Measurements from ENCODE around the gene GYPC. TPM values are rescaled to one million over a fixed set of nuclear protein-coding genes. Genes with fewer than 3 reads are reported as not detected.
A peak's percentile ranks its signal among the peaks of the same experiment; 100 is the strongest.

GYPC gene
- total RNA-seq, 1 donor from 2014 or later, result 98.8 TPM

- no peaks in the 10 kb centered on the region for H3K27me3 ChIP-seq (ENCODE audit: low read depth)
- H3K4me3 ChIP-seq, result no peak overlapping the region
- intact Hi-C loops (cut with micrococcal nuclease), result no loop called here
- peaks cover 4% of the 10 kb centered on the region for H3K36me3 ChIP-seq
- no peak for TF ChIP-seq CTCF (IDR thresholded peaks at IDR 0.05; ENCODE audit: borderline replicate concordance)
- DNase-seq, result no peak
- no peak overlapping the region for H3K27ac ChIP-seq (replicated peaks)
- H3K9me3 ChIP-seq (replicated peaks), result no peaks in the 10 kb centered on the region
- peaks cover 64% of the 10 kb centered on the region for H3K4me1 ChIP-seq
Measured at GRCh38 chr2:126703311-126703710, 47.4 kb downstream of the GYPC start.

GRCh38 chr2:126704434-126705160 lies 48.6 kb downstream of the GYPC start:
- no peak for TF ChIP-seq CTCF (IDR thresholded peaks at IDR 0.05; ENCODE audit: borderline replicate concordance)
- Histone ChIP-seq H3K36me3 (no peaks in the 10 kb centered on the region), H3K27ac (replicated peaks) (peak overlapping the region; percentile 60), H3K9me3 (replicated peaks) (no peaks in the 10 kb centered on the region), H3K4me1 (peaks cover 54% of the 10 kb centered on the region), H3K4me3 (no peak overlapping the region), H3K27me3 (ENCODE audit: low read depth) (no peaks in the 10 kb centered on the region)
- intact Hi-C loops (cut with micrococcal nuclease), result no loop called here
- no peak for DNase-seq

- Histone ChIP-seq H3K27ac (replicated peaks) (no peak overlapping the region), H3K36me3 (no peaks in the 10 kb centered on the region), H3K4me1 (peaks cover 34% of the 10 kb centered on the region), H3K4me3 (no peak overlapping the region), H3K9me3 (replicated peaks) (no peaks in the 10 kb centered on the region), H3K27me3 (ENCODE audit: low read depth) (no peaks in the 10 kb centered on the region)
- TF ChIP-seq CTCF (IDR thresholded peaks at IDR 0.05; ENCODE audit: borderline replicate concordance), result no peak
- no peak for DNase-seq
- intact Hi-C loops (cut with micrococcal nuclease), result no loop called here
Measured at GRCh38 chr2:126707191-126707590, 51.2 kb downstream of the GYPC start.

GRCh38 chr2:126707941-126708340 lies 52.0 kb downstream of the GYPC start:
- no peaks in the 10 kb centered on the region for H3K27me3 ChIP-seq (ENCODE audit: low read depth)
- no peak for DNase-seq
- no peak overlapping the region for H3K27ac ChIP-seq (replicated peaks)
- H3K36me3 ChIP-seq, result no peaks in the 10 kb centered on the region
- peaks cover 26% of the 10 kb centered on the region for H3K4me1 ChIP-seq
- H3K4me3 ChIP-seq, result no peak overlapping the region
- intact Hi-C loops (cut with micrococcal nuclease), result no loop called here
- no peaks in the 10 kb centered on the region for H3K9me3 ChIP-seq (replicated peaks)
- no peak for TF ChIP-seq CTCF (IDR thresholded peaks at IDR 0.05; ENCODE audit: borderline replicate concordance)

GRCh38 chr2:126714191-126714965 lies 58.4 kb downstream of the GYPC start:
- Histone ChIP-seq H3K36me3 (no peaks in the 10 kb centered on the region), H3K4me3 (no peak overlapping the region), H3K9me3 (replicated peaks) (no peaks in the 10 kb centered on the region), H3K27ac (replicated peaks) (no peak overlapping the region), H3K27me3 (ENCODE audit: low read depth) (no peaks in the 10 kb centered on the region), H3K4me1 (peaks cover 15% of the 10 kb centered on the region)
- DNase-seq, result no peak
- TF ChIP-seq CTCF (IDR thresholded peaks at IDR 0.05; ENCODE audit: borderline replicate concordance), result no peak
- intact Hi-C loops (cut with micrococcal nuclease), result no loop called here

Data from left ventricle myocardium inferior (tissue), 1 donor.